Left ventricle myocardium inferior (tissue), 1 donor: ENCODE results near the gene GUSB. TPM values are rescaled to one million over a fixed set of nuclear protein-coding genes. Genes with fewer than 3 reads are reported as not detected.
"Not testable (repeated sequence)": the region's sequence is repeated elsewhere in the genome, so short reads cannot be mapped to it uniquely, and the experiment has no call there.

ENCODE experiments used
- DNase-seq: peaks from one replicate; pipeline ENCODE4 v3.0.0-alpha.2; 2020
- H3K27ac ChIP-seq: fragments of 200-600 bp; replicated peaks from 2 replicates; pipeline ENCODE4 v1.8.0; 2021
- H3K27me3 ChIP-seq: fragments of 200-600 bp; 2 replicates; pipeline ENCODE4 v1.8.0; 2021; ENCODE audit warnings: low read depth
- H3K36me3 ChIP-seq: fragments of 200-600 bp; 2 replicates; pipeline ENCODE4 v1.8.0; 2021
- H3K4me1 ChIP-seq: fragments of 200-600 bp; 2 replicates; pipeline ENCODE4 v1.8.0; 2021
- H3K4me3 ChIP-seq: fragments of 200-600 bp; 2 replicates; pipeline ENCODE4 v1.8.0; 2021; ENCODE audit warnings: mild to moderate bottlenecking, moderate library complexity
- H3K9me3 ChIP-seq: fragments of 200-600 bp; replicated peaks from 2 replicates; pipeline ENCODE4 v1.8.0; 2021
- intact Hi-C: fragments of 100-400 bp; cut with micrococcal nuclease; formaldehyde crosslinking; loops from one replicate; pipeline ENCODE4 v1.11.0; 2022
- total RNA-seq: library from RNA; stranded (reverse); fragmentation: NEBNext Ultra II Directional; extraction: Animal tissue kit (Norgen Biotek cat#: 25700); gene quantifications from one replicate; pipeline ENCODE4 v1.2.1, GENCODE V29; 2021
- TF ChIP-seq, protein P1 (sequence below): fragments of 200-600 bp; IDR thresholded peaks from 2 replicates; pipeline ENCODE4 v1.8.0; 2021; ENCODE audit warnings: antibody characterized with exemption, mild to moderate bottlenecking, borderline replicate concordance
- donor health status: DM: no; HTN: yes; CAD: no; lungs with severe emphysema.

GUSB gene
- total RNA-seq, 1 donor from 2014 or later: 15.4 TPM

DNA sequence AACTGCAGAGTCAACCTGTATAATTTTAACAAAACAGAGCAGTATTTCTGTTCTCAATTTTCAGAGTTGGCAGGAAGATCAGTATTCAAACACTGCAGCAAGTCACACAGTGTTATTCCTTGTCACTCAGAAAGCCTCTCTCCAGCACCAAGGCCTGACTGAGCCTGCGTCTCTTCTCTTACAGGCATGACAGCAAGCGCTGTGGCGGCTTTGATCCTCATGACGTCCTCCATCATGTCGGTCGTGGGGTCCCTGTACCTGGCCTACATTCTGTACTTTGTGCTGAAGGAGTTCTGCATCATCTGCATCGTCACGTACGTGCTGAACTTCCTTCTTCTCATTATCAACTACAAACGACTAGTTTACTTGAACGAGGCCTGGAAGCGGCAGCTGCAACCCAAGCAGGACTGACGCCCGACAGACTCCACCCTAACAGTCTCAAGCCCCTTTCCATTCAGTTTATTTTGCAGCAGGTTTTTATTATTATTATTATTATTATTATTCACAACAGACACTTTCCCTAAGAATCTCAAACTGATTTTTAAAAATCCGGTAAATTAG lies 28.0 kb downstream of the GUSB start:
- Histone ChIP-seq H3K4me3 (no peak overlapping the region), H3K27ac (no peak overlapping the region), H3K36me3 (peaks cover 33% of the 10 kb centered on the region), H3K9me3 (no peaks in the 10 kb centered on the region), H3K4me1 (no peaks in the 10 kb centered on the region), H3K27me3 (no peaks in the 10 kb centered on the region)
- intact Hi-C loops: no loop called here
- TF ChIP-seq, protein P1, sequence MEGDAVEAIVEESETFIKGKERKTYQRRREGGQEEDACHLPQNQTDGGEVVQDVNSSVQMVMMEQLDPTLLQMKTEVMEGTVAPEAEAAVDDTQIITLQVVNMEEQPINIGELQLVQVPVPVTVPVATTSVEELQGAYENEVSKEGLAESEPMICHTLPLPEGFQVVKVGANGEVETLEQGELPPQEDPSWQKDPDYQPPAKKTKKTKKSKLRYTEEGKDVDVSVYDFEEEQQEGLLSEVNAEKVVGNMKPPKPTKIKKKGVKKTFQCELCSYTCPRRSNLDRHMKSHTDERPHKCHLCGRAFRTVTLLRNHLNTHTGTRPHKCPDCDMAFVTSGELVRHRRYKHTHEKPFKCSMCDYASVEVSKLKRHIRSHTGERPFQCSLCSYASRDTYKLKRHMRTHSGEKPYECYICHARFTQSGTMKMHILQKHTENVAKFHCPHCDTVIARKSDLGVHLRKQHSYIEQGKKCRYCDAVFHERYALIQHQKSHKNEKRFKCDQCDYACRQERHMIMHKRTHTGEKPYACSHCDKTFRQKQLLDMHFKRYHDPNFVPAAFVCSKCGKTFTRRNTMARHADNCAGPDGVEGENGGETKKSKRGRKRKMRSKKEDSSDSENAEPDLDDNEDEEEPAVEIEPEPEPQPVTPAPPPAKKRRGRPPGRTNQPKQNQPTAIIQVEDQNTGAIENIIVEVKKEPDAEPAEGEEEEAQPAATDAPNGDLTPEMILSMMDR: no peak
- DNase-seq: no peak

DNA sequence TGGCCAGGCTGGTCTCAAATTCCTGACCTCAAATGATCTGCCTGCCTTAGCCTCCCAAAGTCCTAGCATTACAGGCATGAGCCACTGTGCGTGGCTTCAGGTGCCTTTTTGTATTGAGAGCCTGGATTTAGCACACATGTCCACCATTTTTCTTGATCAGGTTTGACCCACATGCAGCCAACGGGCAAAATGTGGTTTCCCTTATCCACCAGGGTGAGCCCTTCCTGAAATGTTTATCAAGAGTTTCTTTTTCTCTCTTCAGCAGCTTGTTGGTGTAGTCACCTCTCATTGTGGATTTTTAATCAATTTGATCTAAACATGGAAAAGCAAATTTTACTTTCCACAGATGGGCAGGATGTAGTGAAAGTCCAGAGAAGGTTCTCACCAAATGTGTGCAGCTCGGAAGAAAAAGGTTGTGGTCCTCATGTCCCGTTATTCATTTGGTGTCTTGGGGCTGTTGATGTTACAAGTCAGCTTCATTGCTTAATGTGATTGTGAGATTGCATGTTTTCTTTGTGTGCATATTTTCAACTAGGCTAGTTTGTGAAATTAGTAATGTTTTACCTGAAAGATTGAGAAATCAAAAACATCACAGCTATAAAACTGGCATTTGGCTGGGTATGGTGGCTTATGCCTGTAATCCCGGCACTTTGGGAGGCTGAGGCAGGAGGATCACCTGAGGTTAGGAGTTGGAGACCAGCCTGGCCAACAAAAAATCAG lies 28.9 kb downstream of the GUSB start:
- no peaks in the 10 kb centered on the region for H3K27me3 ChIP-seq
- intact Hi-C loops: no loop called here
- TF ChIP-seq, protein P1: no peak
- no peaks in the 10 kb centered on the region for H3K9me3 ChIP-seq
- peaks cover 25% of the 10 kb centered on the region for H3K36me3 ChIP-seq
- DNase-seq: no peak
- H3K4me3 ChIP-seq: no peak overlapping the region
- H3K4me1 ChIP-seq: no peaks in the 10 kb centered on the region
- no peak overlapping the region for H3K27ac ChIP-seq

DNA sequence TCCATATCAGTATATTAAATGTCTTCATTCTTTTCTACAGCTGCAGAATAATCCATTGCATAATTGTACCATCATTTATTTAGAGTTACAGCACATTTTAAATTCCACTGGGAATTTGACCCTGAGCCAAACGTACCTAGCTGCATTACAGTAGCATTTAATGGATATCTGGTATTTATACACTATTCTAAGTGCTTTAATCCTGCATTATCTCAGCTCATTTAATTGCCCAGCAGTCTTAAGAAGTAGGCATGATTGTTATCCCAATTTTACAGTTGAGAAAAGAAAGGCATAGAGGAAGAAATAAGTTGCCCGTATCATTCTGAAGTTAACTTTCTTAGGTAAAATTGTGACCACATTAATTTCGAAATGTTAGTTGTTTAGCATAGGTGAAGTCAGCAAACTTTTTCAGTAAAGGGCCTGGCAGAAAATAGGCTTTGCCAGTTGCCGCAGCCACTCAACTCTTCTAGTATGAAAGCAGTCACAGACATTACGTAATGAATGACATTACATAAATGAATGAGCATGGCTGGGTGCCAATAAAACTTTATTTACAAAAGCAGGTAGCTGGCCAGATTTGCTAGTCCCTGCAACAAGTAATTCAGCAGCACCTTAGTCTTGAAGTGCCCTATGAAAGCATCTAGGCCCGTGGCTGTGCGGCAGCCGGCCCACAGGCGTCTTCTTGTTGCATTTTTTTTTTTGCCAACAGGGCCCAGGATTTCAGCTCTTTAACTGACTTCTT lies 30.0 kb downstream of the GUSB start:
- TF ChIP-seq, protein P1: no peak
- DNase-seq: no peak
- no peaks in the 10 kb centered on the region for H3K9me3 ChIP-seq
- no peak overlapping the region for H3K4me3 ChIP-seq
- peaks cover 25% of the 10 kb centered on the region for H3K36me3 ChIP-seq
- no peaks in the 10 kb centered on the region for H3K27me3 ChIP-seq
- intact Hi-C loops: no loop called here
- H3K27ac ChIP-seq: no peak overlapping the region
- H3K4me1 ChIP-seq: no peaks in the 10 kb centered on the region

DNA sequence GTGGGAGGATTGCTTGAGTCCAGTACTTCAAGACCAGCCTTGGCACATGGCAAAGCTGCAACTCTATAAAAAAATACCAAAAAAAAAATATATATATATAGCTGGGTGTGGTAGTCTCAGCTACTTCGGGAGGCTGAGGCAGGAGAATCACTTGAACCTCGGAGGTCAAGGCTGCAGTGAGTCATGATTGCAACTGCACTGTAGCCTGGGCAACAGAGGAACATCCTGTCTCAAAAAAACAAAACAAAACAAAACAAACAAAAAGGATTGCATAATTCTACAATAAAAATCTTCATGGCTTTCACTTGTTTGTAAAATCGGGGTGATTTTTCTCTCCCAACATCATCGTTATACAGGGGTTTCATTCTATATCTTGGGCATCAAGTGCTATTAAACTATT lies 35.1 kb downstream of the GUSB start:
- H3K27me3 ChIP-seq: no peaks in the 10 kb centered on the region
- H3K4me3 ChIP-seq: no peak overlapping the region
- H3K27ac ChIP-seq: no peak overlapping the region
- DNase-seq: no peak
- H3K36me3 ChIP-seq: no peaks in the 10 kb centered on the region
- H3K9me3 ChIP-seq: no peaks in the 10 kb centered on the region
- H3K4me1 ChIP-seq: no peaks in the 10 kb centered on the region
- TF ChIP-seq, protein P1: no peak
- intact Hi-C loops: no loop called here

DNA sequence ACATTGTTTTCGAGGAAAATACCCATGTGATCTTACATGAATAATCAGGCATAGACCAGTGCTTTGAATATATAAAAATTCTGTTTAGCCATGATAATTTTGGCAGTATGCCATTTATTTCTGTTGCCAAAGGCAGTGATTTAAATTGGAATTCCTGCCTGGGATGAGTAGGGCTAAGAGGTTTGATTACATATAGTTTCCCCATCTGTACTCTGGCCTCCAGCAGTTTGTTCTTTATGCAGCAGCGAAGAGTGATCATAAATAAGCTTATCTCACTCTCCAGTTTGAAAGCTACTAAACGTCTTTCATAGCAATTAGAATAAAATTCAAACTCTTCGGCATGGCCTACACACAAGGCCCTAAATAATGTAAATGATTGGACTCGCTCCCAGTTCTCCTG lies 36.2 kb downstream of the GUSB start:
- H3K27ac ChIP-seq, H3K4me1 ChIP-seq, H3K9me3 ChIP-seq, H3K36me3 ChIP-seq, DNase-seq, intact Hi-C loops, H3K4me3 ChIP-seq, H3K27me3 ChIP-seq: not testable (repeated sequence)

DNA sequence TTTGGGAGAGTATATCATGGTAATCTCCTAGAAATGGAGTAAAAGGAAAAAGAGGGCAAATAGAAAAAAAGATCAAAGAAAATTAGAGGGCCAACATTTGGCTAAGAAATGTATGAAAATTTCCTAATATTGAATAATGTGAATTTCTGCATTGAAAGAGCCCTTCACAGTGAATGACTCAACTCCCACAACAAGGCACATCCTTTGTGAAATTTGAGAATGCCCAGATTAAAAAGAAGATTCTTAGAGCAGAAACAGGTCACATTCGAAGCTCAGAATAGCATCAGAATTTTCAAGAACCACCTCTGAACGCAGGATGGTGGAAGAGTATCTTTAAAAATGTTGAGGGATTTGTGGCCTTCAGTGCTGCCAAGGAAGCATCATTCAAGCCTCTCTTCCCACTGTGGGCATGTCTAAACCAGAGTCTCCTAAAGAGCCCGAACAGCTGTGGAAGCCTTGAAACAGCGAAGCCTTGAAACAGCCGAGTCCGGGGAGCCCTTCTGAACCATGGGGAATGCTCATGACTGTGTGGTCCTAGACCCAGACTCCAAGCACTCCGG lies 43.6 kb downstream of the GUSB start:
- DNase-seq: no peak
- H3K27ac ChIP-seq: no peak overlapping the region
- TF ChIP-seq, protein P1: no peak
- H3K4me3 ChIP-seq: no peak overlapping the region
- peaks cover 8% of the 10 kb centered on the region for H3K36me3 ChIP-seq
- H3K9me3 ChIP-seq: peaks cover 12% of the 10 kb centered on the region
- H3K27me3 ChIP-seq: no peaks in the 10 kb centered on the region
- intact Hi-C loops: no loop called here
- peaks cover 4% of the 10 kb centered on the region for H3K4me1 ChIP-seq
